K562 (cell line): ENCODE measurements around the gene YIPF2.

ENCODE experiments used
- CAMTA2 ChIP-seq: fragments of 250-450 bp; sonication (Bioruptor Pico); conservative IDR thresholded peaks from 2 replicates; pipeline ENCODE4 v1.5.1; 2022
- CREM ChIP-seq: IDR thresholded peaks from 2 replicates; pipeline ENCODE4 v1.6.1; 2014; ENCODE audit warnings: antibody characterized with exemption, low read depth
- EZH2 ChIP-seq: IDR thresholded peaks from 2 replicates; pipeline ENCODE4 v1.6.1; 2012; ENCODE audit warnings: low read depth, mild to moderate bottlenecking, inconsistent platforms, low read length, borderline replicate concordance
- GTF2F1 ChIP-seq: IDR thresholded peaks from 2 replicates; pipeline ENCODE4 v1.6.1; 2011; ENCODE audit warnings: low read depth, low read length, improper control_type of control experiment
- PREB ChIP-seq: sonication (generic); formaldehyde crosslinking; IDR thresholded peaks from 2 replicates; pipeline ENCODE4 v1.8.1; 2023; ENCODE audit warnings: mild to moderate bottlenecking, missing genetic modification reagents
- SIX5 ChIP-seq, 2 experiments: IDR thresholded peaks; 2 replicates each; pipeline ENCODE4 v1.6.1; 2011; ENCODE audit warnings: low read length in 2 of 2, borderline replicate concordance in 1 of 2, low read depth in 1 of 2, mild to moderate bottlenecking in 1 of 2, moderate library complexity in 1 of 2; ENCODE audit not compliant: insufficient read depth in 1 of 2
- SMARCB1 ChIP-seq: IDR thresholded peaks from 2 replicates; pipeline ENCODE4 v1.6.1; 2011; ENCODE audit warnings: improper control_type of control experiment, low read depth; ENCODE audit not compliant: insufficient read length
- TAF1 ChIP-seq: IDR thresholded peaks from 2 replicates; pipeline ENCODE4 v1.6.1; 2011; ENCODE audit warnings: mild to moderate bottlenecking, low read length, moderate library complexity; ENCODE audit not compliant: insufficient read depth, control insufficient read depth, severe bottlenecking; ENCODE audit errors: extremely low read depth
- ZBTB12 ChIP-seq: fragments of 250-450 bp; sonication (Bioruptor Pico); IDR thresholded peaks from 2 replicates; pipeline ENCODE4 v1.4.0; 2020
- ZBTB7A ChIP-seq: IDR thresholded peaks from 2 replicates; pipeline ENCODE4 v1.6.1; 2011; ENCODE audit warnings: low read depth, mild to moderate bottlenecking, low read length, moderate library complexity, borderline replicate concordance; ENCODE audit not compliant: control insufficient read depth
- TF ChIP-seq, protein P1 (sequence below): fragments of 250-450 bp; sonication (Bioruptor Pico); IDR thresholded peaks from 2 replicates; pipeline ENCODE4 v1.5.0; 2021; ENCODE audit warnings: mild to moderate bottlenecking, borderline replicate concordance
- TF ChIP-seq, protein P2 (sequence below): fragments of 250-450 bp; sonication (Bioruptor Pico); IDR thresholded peaks from 2 replicates; pipeline ENCODE4 v1.5.0; 2021; ENCODE audit warnings: mild to moderate bottlenecking, moderate library complexity

GRCh38 chr19:10915130-10916091 lies 13.0 kb downstream of the YIPF2 start:
- TF ChIP-seq SIX5 (IDR thresholded peaks at IDR 0.05; ENCODE audit: borderline replicate concordance in 1 of 2, insufficient read depth in 1 of 2, low read depth in 1 of 2, low read length in 2 of 2) (no peak), PREB (no peak), CAMTA2 (CRISPR knock-in tag) (no peak), TAF1 (no peak), EZH2 (no peak), ZBTB12 (CRISPR knock-in tag) (no peak), GTF2F1 (no peak), SMARCB1 (no peak), CREM (no peak), ZBTB7A (no peak)
- TF ChIP-seq, protein P1, sequence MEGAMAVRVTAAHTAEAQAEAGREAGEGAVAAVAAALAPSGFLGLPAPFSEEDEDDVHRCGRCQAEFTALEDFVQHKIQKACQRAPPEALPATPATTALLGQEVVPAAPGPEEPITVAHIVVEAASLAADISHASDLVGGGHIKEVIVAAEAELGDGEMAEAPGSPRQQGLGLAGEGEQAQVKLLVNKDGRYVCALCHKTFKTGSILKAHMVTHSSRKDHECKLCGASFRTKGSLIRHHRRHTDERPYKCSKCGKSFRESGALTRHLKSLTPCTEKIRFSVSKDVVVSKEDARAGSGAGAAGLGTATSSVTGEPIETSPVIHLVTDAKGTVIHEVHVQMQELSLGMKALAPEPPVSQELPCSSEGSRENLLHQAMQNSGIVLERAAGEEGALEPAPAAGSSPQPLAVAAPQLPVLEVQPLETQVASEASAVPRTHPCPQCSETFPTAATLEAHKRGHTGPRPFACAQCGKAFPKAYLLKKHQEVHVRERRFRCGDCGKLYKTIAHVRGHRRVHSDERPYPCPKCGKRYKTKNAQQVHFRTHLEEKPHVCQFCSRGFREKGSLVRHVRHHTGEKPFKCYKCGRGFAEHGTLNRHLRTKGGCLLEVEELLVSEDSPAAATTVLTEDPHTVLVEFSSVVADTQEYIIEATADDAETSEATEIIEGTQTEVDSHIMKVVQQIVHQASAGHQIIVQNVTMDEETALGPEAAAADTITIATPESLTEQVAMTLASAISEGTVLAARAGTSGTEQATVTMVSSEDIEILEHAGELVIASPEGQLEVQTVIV (CRISPR knock-in tag): no peak
- TF ChIP-seq, protein P2, sequence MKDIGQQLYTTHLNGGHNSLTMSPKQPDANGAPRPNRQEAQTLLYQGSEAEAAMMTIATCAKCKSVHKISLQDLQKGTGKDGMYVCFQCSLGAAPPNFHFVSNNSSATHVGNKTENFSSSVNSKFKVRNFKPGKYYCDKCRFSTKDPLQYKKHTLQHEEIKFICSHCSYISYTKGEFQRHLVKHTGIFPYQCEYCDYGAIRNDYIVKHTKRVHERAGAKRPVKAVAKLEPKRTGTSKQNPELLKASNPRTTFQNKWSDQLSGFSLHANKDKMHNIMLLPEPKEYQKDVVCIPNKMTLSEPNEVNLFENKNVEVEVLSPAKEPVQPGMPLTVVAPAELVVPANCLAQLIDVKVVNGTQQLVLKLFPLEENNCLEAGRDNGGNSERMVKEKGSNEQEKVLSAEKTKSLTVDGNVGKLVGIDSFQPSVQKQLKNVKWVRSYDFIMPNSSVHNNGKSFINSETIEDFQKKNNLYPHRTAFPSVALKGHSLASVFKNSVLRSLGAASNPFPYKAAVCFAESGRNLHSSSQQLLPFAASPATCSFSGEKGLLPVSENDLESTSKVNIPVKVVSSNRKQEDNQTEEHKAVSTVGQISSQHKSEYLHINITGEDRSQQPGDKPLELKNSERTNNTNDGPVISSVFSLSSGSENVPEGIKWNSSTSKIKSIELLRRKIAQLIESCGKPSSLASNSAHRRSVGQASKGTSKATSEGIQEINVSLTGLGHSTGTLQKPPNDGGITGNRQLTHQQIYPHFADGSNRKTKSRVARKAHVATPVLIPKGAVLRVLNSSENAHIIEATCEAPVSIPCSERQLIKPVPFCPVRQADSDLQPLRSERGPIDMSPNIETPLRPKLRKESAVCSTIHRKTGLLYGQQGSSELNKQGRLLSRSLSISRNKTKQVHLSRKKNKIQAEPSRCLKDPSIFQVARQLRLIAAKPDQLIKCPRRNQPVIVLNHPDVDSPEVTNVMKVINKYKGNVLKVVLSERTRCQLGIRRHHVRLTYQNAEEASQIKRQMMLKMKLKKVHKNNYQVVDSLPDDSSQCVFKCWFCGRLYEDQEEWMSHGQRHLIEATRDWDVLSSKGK (CRISPR knock-in tag): no peak
